ENCODE results near the gene MYO1C. TPM values are rescaled to one million over a fixed set of nuclear protein-coding genes. Genes with fewer than 3 reads are reported as not detected.

MYO1C gene
- total and polyA plus RNA-seq, 9 of the 15 experiments (the other 6 are each of a cell fraction or from before 2014, with no cell fraction given) = 0.46 to 32.5 (median 11.6) TPM

DNA sequence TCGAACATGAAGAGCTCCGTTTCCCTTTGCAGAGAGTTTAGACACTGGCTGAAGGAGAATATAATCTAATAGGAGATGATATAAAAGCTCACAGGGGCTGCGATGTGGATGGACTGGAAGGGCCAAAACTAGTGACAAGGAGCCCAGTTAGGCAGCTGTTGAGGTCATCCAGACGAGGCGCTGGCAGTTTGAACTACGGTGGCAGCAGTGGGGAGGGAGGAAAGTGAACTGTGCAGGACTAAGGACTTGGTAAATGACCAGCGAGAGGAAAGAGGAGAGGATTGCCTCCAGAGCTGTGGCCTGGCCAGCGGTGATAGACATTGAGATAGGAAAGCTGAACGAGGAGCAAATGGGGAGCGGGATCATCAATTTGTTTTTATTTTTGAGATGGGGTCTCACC, 77.9 kb downstream of the MYO1C start:
- POLR2A ChIA-PET = interaction anchor here (0.8 kb wide), 1 partner anchor 17 kb away, joined by 4 read pairs; no protein-coding TSS in a partner anchor
- TF ChIP-seq, protein P1, sequence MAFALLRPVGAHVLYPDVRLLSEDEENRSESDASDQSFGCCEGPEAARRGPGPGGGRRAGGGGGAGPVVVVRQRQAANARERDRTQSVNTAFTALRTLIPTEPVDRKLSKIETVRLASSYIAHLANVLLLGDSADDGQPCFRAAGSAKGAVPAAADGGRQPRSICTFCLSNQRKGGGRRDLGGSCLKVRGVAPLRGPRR (CRISPR knock-in tag; IDR thresholded peaks at IDR 0.05) = no peak
- no peak for TF ChIP-seq NFATC3 (IDR thresholded peaks at IDR 0.05)
- no peak for TF ChIP-seq SREBF2 (CRISPR knock-in tag; IDR thresholded peaks at IDR 0.05)
- no peak for TF ChIP-seq HNRNPL (IDR thresholded peaks at IDR 0.05; ENCODE audit: low read depth, low read length)
- TF ChIP-seq ZNF316 (IDR thresholded peaks at IDR 0.05) = no peak
- TF ChIP-seq, protein P2, sequence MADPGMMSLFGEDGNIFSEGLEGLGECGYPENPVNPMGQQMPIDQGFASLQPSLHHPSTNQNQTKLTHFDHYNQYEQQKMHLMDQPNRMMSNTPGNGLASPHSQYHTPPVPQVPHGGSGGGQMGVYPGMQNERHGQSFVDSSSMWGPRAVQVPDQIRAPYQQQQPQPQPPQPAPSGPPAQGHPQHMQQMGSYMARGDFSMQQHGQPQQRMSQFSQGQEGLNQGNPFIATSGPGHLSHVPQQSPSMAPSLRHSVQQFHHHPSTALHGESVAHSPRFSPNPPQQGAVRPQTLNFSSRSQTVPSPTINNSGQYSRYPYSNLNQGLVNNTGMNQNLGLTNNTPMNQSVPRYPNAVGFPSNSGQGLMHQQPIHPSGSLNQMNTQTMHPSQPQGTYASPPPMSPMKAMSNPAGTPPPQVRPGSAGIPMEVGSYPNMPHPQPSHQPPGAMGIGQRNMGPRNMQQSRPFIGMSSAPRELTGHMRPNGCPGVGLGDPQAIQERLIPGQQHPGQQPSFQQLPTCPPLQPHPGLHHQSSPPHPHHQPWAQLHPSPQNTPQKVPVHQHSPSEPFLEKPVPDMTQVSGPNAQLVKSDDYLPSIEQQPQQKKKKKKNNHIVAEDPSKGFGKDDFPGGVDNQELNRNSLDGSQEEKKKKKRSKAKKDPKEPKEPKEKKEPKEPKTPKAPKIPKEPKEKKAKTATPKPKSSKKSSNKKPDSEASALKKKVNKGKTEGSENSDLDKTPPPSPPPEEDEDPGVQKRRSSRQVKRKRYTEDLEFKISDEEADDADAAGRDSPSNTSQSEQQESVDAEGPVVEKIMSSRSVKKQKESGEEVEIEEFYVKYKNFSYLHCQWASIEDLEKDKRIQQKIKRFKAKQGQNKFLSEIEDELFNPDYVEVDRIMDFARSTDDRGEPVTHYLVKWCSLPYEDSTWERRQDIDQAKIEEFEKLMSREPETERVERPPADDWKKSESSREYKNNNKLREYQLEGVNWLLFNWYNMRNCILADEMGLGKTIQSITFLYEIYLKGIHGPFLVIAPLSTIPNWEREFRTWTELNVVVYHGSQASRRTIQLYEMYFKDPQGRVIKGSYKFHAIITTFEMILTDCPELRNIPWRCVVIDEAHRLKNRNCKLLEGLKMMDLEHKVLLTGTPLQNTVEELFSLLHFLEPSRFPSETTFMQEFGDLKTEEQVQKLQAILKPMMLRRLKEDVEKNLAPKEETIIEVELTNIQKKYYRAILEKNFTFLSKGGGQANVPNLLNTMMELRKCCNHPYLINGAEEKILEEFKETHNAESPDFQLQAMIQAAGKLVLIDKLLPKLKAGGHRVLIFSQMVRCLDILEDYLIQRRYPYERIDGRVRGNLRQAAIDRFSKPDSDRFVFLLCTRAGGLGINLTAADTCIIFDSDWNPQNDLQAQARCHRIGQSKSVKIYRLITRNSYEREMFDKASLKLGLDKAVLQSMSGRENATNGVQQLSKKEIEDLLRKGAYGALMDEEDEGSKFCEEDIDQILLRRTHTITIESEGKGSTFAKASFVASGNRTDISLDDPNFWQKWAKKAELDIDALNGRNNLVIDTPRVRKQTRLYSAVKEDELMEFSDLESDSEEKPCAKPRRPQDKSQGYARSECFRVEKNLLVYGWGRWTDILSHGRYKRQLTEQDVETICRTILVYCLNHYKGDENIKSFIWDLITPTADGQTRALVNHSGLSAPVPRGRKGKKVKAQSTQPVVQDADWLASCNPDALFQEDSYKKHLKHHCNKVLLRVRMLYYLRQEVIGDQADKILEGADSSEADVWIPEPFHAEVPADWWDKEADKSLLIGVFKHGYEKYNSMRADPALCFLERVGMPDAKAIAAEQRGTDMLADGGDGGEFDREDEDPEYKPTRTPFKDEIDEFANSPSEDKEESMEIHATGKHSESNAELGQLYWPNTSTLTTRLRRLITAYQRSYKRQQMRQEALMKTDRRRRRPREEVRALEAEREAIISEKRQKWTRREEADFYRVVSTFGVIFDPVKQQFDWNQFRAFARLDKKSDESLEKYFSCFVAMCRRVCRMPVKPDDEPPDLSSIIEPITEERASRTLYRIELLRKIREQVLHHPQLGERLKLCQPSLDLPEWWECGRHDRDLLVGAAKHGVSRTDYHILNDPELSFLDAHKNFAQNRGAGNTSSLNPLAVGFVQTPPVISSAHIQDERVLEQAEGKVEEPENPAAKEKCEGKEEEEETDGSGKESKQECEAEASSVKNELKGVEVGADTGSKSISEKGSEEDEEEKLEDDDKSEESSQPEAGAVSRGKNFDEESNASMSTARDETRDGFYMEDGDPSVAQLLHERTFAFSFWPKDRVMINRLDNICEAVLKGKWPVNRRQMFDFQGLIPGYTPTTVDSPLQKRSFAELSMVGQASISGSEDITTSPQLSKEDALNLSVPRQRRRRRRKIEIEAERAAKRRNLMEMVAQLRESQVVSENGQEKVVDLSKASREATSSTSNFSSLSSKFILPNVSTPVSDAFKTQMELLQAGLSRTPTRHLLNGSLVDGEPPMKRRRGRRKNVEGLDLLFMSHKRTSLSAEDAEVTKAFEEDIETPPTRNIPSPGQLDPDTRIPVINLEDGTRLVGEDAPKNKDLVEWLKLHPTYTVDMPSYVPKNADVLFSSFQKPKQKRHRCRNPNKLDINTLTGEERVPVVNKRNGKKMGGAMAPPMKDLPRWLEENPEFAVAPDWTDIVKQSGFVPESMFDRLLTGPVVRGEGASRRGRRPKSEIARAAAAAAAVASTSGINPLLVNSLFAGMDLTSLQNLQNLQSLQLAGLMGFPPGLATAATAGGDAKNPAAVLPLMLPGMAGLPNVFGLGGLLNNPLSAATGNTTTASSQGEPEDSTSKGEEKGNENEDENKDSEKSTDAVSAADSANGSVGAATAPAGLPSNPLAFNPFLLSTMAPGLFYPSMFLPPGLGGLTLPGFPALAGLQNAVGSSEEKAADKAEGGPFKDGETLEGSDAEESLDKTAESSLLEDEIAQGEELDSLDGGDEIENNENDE (IDR thresholded peaks at IDR 0.05; ENCODE audit: low read depth, low read length) = no peak
- TF ChIP-seq CEBPG (CRISPR knock-in tag; IDR thresholded peaks at IDR 0.05) = no peak
- no peak for TF ChIP-seq CEBPG (tag; conservative IDR thresholded peaks at IDR 0.05 in 1 of 2, IDR thresholded peaks at IDR 0.05 in 1 of 2)
- TF ChIP-seq PTBP1 (IDR thresholded peaks at IDR 0.05; ENCODE audit: low read depth, low read length) = no peak
- no peak for TF ChIP-seq TARDBP (IDR thresholded peaks at IDR 0.05)
- no peak for TF ChIP-seq ZNF134 (CRISPR knock-in tag; conservative IDR thresholded peaks at IDR 0.05)

More for the DNA sequence above, 77.9 kb downstream of the MYO1C start:
- H3K79me2 ChIP-seq (ENCODE audit: control insufficient read depth, insufficient read depth, low read length) = no peaks in the 10 kb centered on the region
- H2AFZ ChIP-seq (ENCODE audit: low read depth, low read length) = no peak overlapping the region
- no peak overlapping the region for H3K27ac ChIP-seq (ENCODE audit: extremely low read depth, low read depth, low read length)
- H3K9me3 ChIP-seq (replicated peaks; ENCODE audit: control insufficient read depth, insufficient read depth, low read depth, low read length) = no peaks in the 10 kb centered on the region; the same call in 1 of the 2 replicates
- in situ Hi-C loops (cut with MboI) = no loop called here
- no peaks in the 10 kb centered on the region for H4K20me1 ChIP-seq (replicated peaks; ENCODE audit: control insufficient read depth, insufficient read depth, low read length)
- 86% methylated on average over 7 of the region's 10 CpGs for WGBS (ENCODE audit: insufficient coverage, low coverage, missing lambda C conversion rate)
- H3K9ac ChIP-seq (ENCODE audit: insufficient read depth in 1 of 2, low read depth in 2 of 2, low read length in 2 of 2) = no peak overlapping the region
- H3K36me3 ChIP-seq (ENCODE audit: control insufficient read depth, insufficient read depth, low read length) = no peaks in the 10 kb centered on the region
- CTCF ChIA-PET (ENCODE audit: low intra/inter-chr PET ratio) = no interaction called here
- ATAC-seq (no peak), FAIRE-seq (no peak), DNase-seq (ENCODE audit: extremely low read depth in 1 of 4, low spot score in 3 of 4) (no peak)
- intact Hi-C loops (cut with micrococcal nuclease) = no loop called here
- no peaks in the 10 kb centered on the region for H3K9me1 ChIP-seq (ENCODE audit: control insufficient read depth, insufficient read depth, low read length)
- H3K4me1 ChIP-seq (replicated peaks in 1 of 2; ENCODE audit: control insufficient read depth in 2 of 2, insufficient read depth in 2 of 2, low read length in 2 of 2) = no peaks in the 10 kb centered on the region; a peak in 2 of 5 replicates
- no TSS peak for BruUV-seq (replicated peaks)
- no peaks in the 10 kb centered on the region for H3K27me3 ChIP-seq (ENCODE audit: control insufficient read depth in 2 of 2, insufficient read depth in 2 of 2, low read length in 2 of 2)
- no peak overlapping the region for H3K4me3 ChIP-seq
- no peak overlapping the region for H3K4me2 ChIP-seq (ENCODE audit: insufficient read depth, low read length)
